ENCODE results near the gene VTI1A.

GRCh38 chr10:112778579-112778978, 331.6 kb downstream of the VTI1A start:
- no peak for TF ChIP-seq CTCF (IDR thresholded peaks at IDR 0.05)
- TF ChIP-seq RCOR1 (IDR thresholded peaks at IDR 0.05; ENCODE audit: low read length), result no peak
- TF ChIP-seq ELF1 (IDR thresholded peaks at IDR 0.05), result no peak
- no peak for TF ChIP-seq YY1 (IDR thresholded peaks at IDR 0.05; ENCODE audit: low read depth)
- TF ChIP-seq CHD2 (IDR thresholded peaks at IDR 0.05; ENCODE audit: low read length, partially characterized antibody), result no peak
- TF ChIP-seq USF1 (IDR thresholded peaks at IDR 0.05; ENCODE audit: borderline replicate concordance, low read depth), result no peak
- TF ChIP-seq EZH2phosphoT487 (IDR thresholded peaks at IDR 0.05; ENCODE audit: borderline replicate concordance, low read depth), result no peak
- TF ChIP-seq ZBTB33 (IDR thresholded peaks at IDR 0.05; ENCODE audit: borderline replicate concordance, low read depth), result no peak
- TF ChIP-seq GATA2 (CRISPR knock-in tag; IDR thresholded peaks at IDR 0.05), result no peak
- peak; percentile 63; the same call in 1 of the 2 replicates for TF ChIP-seq NFIC (IDR thresholded peaks at IDR 0.05; ENCODE audit: borderline replicate concordance)
